Tongue (tissue), 2 donors: ENCODE measurements around the gene DNA2. TPM values are rescaled to one million over a fixed set of nuclear protein-coding genes. Genes with fewer than 3 reads are reported as not detected.

Experiments used
- small RNA-seq: library from RNA; depleted of rRNA; stranded (forward); fragments of <200 nt; gene quantifications from one replicate; pipeline ENCODE3, GENCODE V24; 2014; ENCODE audit warnings: low replicate concordance
- total RNA-seq: library from RNA; depleted of rRNA; stranded (reverse); fragments of >200 nt; gene quantifications from one replicate; pipeline ENCODE4 v1.2.3, GENCODE V29; 2014

Gene DNA2
- total RNA-seq, 1 donor from 2014 or later: 12.0 TPM

Small RNA genes lying within 50 kb of the gene (small RNA-seq; reads per million reads assigned to genes)
- gene RF00019 (not detected), gene RNA5SP319 (not detected)

Other genes with a start within 250 kb of the DNA2 start
- 0.82 TPM for gene ATOH7, start 239.9 kb downstream of the DNA2 start, total RNA-seq
- gene HNRNPH3, start 139.9 kb downstream of the DNA2 start, total RNA-seq: 67.5 TPM
- gene PBLD, start 139.0 kb downstream of the DNA2 start, total RNA-seq: 4.4 TPM
- 26.1 TPM for gene RUFY2, start 64.7 kb downstream of the DNA2 start, total RNA-seq
- gene SLC25A16, start 55.5 kb upstream of the DNA2 start, total RNA-seq: 10.9 TPM
- gene TET1, start 88.4 kb upstream of the DNA2 start, total RNA-seq: 25.8 TPM
- 45.5 TPM for gene CCAR1, start 249.3 kb upstream of the DNA2 start, total RNA-seq